Adipocyte (in vitro differentiated cells): Measurements from ENCODE around the gene PLXNA2.

Experiments used
- DNase-seq: peaks from one replicate; pipeline ENCODE4 v3.0.0-alpha.2; 2015; ENCODE audit warnings: low read depth
- H3K27me3 ChIP-seq: replicated peaks from 2 replicates; pipeline ENCODE4 v1.7.0; 2013; ENCODE audit warnings: mild to moderate bottlenecking, low read length, moderate library complexity; ENCODE audit not compliant: control insufficient read depth, insufficient read depth
- H3K36me3 ChIP-seq: 2 replicates; pipeline ENCODE4 v1.7.0; 2013; ENCODE audit warnings: low read length, mild to moderate bottlenecking, moderate library complexity; ENCODE audit not compliant: control insufficient read depth, insufficient read depth, severe bottlenecking
- H3K4me1 ChIP-seq: 2 replicates; pipeline ENCODE4 v1.7.0; 2013; ENCODE audit warnings: mild to moderate bottlenecking, low read length, moderate library complexity; ENCODE audit not compliant: control insufficient read depth, insufficient read depth
- H3K4me3 ChIP-seq: 2 replicates; pipeline ENCODE4 v1.7.0; 2013; ENCODE audit warnings: mild to moderate bottlenecking, low read length, moderate library complexity
- H3K9ac ChIP-seq: 2 replicates; pipeline ENCODE4 v1.7.0; 2013; ENCODE audit warnings: mild to moderate bottlenecking, low read length, moderate library complexity
- H3K9me3 ChIP-seq: 2 replicates; pipeline ENCODE4 v1.7.0; 2013; ENCODE audit warnings: mild to moderate bottlenecking, low read length, moderate library complexity; ENCODE audit not compliant: control insufficient read depth

The PLXNA2 gene

GRCh38 chr1:208088319-208088718 lies 155.9 kb downstream of the PLXNA2 start:
- H3K4me3 ChIP-seq: no peak overlapping the region
- DNase-seq: no peak
- no peaks in the 10 kb centered on the region for H3K9me3 ChIP-seq
- no peaks in the 10 kb centered on the region for H3K36me3 ChIP-seq
- H3K27me3 ChIP-seq: no peaks in the 10 kb centered on the region
- H3K9ac ChIP-seq: no peak overlapping the region
- peaks cover 33% of the 10 kb centered on the region for H3K4me1 ChIP-seq

DNA sequence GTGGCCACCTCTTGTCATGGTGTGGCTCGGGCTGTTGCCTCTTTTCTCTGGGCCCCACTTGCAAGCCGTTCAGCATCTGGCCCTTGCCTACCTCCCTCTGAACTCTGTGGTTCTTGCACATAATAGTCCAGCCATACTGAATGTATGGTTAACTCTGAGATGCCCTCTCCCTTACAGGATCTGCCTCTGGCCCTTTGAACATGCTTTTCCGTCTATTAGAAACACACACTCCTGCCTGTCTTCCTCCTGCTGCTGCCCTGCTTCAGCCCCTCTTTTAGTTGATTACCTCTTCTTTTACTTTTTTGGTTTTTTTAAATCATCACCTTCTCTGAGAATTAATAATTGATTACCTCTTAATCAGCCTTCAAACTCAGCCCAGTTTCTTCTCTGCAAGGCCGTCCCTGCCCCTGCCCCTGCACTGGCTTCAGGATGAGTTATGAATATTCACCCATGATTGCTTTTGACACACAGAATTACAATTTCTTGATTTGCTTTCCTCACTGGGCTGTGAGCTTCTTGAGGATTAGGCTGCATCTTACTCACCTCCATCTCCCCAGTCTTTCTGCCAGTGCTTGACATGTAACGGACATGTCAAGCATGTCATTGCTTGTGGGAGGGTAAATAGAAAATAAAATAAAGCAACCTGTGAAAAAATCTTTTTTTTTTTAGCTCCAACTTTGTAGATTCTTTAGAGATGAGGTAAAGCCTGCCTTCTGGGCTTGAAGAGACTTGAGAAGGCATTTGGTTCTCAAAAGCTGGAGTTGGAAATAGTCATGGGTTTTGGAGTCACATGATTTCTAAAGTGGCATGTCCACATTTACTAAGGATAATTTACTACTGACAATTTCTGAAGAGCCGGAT lies 158.3 kb downstream of the PLXNA2 start:
- H3K27me3 ChIP-seq: no peaks in the 10 kb centered on the region
- H3K9me3 ChIP-seq: no peaks in the 10 kb centered on the region
- H3K4me1 ChIP-seq: peaks cover 30% of the 10 kb centered on the region
- peak overlapping the region; percentile 43 for H3K4me3 ChIP-seq
- H3K9ac ChIP-seq: peak overlapping the region; percentile 37
- DNase-seq: peak; percentile 57
- H3K36me3 ChIP-seq: peaks cover 2% of the 10 kb centered on the region

DNA sequence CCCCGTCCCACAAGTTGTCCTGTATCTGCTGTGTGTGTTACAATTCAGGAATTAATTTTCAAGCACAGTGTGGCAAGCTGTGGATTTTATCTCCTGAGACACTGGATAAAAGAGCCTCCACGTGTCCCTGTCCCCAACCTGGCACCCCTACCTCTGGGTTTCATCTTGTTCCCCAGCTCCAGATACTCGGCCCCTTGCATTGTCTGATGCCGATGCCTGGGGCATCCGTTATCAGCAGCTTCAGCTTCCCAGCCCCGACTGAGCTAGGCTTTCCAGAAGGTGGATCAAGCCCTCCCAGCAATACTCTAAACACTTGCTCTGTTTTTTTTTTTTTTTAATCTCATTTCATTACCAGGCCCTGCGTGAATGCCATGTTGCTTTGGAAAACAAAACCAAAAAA lies 159.4 kb downstream of the PLXNA2 start:
- no peaks in the 10 kb centered on the region for H3K27me3 ChIP-seq
- no peak overlapping the region for H3K9ac ChIP-seq
- peaks cover 2% of the 10 kb centered on the region for H3K36me3 ChIP-seq
- DNase-seq: no peak
- H3K9me3 ChIP-seq: no peaks in the 10 kb centered on the region
- no peak overlapping the region for H3K4me3 ChIP-seq
- H3K4me1 ChIP-seq: peaks cover 20% of the 10 kb centered on the region

DNA sequence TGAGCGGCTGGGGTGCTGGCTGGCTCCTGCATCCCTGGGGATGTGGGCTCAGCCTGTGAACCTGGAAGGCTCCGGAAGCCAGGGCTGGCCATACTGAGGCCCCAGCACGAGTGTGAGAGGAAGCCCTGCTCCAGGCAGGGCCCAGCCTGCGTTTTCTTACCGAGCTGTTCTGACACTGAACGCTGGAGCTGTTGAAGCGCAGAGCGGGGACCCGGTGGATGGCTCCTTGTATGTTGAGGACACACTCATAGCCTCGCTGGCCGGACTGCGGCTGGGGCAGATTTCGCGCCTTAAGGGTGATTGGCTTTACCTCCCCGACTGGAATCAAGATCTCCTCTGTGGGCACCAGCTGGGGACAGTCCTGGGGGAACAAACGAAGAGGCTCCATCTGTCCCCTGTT lies 160.0 kb downstream of the PLXNA2 start:
- no peak overlapping the region for H3K4me3 ChIP-seq
- DNase-seq: no peak
- H3K36me3 ChIP-seq: peaks cover 5% of the 10 kb centered on the region
- H3K4me1 ChIP-seq: peaks cover 14% of the 10 kb centered on the region
- H3K27me3 ChIP-seq: no peaks in the 10 kb centered on the region
- no peak overlapping the region for H3K9ac ChIP-seq
- H3K9me3 ChIP-seq: no peaks in the 10 kb centered on the region

DNA sequence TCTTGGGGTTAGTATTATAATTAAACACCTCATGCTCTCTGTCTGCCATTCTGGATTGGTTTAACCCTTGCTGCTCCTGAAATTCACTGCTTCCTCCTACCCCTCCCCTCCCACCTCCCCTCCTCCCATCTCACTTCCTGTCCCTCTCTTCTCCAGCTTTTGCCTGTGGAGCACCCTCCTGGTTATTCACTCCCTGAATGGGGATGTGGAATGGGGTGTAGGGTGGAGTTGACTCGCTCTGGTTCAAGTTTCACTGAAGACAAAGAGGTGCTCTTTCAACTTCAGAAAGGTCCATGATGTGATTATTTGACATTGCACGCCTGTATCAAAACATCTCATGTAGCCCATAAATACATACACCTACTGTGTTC lies 160.5 kb downstream of the PLXNA2 start:
- Histone ChIP-seq H3K36me3 (peaks cover 10% of the 10 kb centered on the region), H3K27me3 (no peaks in the 10 kb centered on the region), H3K9me3 (no peaks in the 10 kb centered on the region), H3K4me3 (no peak overlapping the region), H3K9ac (no peak overlapping the region), H3K4me1 (peaks cover 9% of the 10 kb centered on the region)
- no peak for DNase-seq

DNA sequence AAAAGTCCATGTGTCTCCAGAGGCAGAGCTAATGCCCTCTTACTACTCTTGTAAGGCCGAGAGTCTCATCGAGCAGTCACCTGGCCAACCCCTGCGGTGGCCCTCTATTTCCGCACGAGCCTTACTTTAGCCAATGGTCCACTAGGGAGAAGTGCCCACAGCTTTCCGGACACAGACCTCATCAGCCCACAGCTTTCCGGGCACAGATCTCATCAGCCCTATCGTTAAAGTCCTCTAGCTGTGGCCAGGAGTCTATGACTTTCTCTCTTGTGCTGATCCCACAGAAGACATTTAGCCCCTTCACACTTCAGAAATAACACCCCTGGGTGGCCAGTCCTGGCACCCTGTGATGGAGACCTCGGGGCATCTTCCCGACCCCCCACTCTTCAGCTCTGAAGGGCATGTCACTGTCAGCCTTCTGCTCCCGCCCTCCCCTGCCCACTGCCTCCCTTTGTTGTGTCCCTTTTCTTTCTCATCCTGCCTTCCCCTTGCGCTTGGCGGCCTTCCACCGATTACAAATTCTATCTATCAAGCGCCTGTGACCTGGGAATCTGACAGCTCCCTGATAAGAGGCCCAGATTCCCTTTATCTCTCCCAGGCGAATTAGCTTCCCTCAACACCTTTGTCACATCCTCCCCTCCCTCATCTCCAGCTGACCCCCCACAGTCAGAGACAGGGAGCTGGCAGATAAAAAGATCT lies 161.0 kb downstream of the PLXNA2 start:
- Histone ChIP-seq H3K27me3 (no peaks in the 10 kb centered on the region), H3K4me1 (peaks cover 7% of the 10 kb centered on the region), H3K4me3 (no peak overlapping the region), H3K9ac (no peak overlapping the region), H3K36me3 (peaks cover 13% of the 10 kb centered on the region), H3K9me3 (no peaks in the 10 kb centered on the region)
- no peak for DNase-seq

DNA sequence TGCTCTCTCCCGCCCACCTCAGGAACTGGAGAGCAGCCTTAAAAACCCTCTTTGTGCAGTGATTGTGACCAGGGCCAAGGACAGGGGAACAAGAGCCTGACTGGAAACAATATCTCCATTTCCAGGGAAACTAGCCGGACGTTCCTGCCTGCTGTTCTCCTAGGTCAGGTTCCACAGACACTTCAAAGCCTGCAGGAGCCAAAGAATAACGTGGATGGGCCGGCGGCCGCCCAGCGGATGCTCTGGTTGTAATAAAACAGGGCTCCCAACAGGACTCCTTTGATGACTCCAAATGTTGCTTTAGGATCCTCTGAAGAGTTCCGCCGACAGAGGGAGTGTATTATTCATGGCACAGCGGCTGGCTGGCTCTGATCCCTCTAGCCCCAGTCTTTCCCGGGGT lies 162.2 kb downstream of the PLXNA2 start:
- DNase-seq: no peak

DNA sequence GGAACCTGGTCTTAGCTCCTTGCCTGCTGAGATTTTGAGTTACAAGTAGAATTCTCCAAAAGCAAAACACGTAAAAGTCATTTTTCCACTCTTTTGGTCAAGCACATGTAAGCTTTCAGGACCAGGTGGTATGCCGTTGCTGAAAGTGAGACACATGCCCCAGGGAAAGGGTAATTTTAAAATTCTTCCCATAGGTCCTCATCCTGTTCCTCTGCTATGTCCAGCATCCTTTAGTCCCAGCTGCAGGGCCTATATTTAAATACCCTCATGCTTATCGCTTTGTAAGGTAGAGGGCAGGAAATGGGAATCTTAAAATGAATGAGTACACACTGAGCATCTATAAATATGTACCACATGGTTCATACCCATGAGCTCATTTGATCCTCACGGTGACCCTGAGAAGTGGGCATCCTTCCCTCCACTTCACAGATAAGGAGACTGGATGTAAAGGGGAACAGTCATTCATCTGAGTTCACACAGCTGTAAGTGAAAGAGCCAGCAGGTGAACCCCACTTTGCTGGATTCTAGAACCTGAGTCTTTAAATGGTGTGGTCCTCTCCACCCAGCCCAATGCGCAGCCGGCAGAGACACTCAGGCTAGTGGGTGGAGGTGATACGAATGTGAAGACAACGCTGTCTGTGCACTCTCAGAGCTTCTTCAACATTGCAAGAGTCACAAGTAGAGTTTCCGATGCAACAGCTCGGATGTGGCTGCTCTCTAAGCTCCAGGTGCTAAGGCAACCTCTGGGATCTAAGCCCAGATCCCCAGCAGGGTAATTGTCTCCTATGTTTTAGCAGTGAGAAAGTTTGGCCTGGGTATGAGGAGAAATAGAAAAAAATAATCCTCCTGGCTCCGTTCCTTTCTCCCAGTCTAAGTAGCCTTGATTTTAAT lies 163.5 kb downstream of the PLXNA2 start:
- Histone ChIP-seq H3K36me3 (peaks cover 13% of the 10 kb centered on the region), H3K9ac (no peak overlapping the region), H3K4me3 (no peak overlapping the region), H3K9me3 (no peaks in the 10 kb centered on the region), H3K4me1 (no peaks in the 10 kb centered on the region), H3K27me3 (no peaks in the 10 kb centered on the region)
- no peak for DNase-seq

More for the DNA sequence above, 162.2 kb downstream of the PLXNA2 start:
- Histone ChIP-seq H3K9ac (no peak overlapping the region), H3K27me3 (no peaks in the 10 kb centered on the region), H3K4me3 (no peak overlapping the region), H3K36me3 (peaks cover 13% of the 10 kb centered on the region), H3K4me1 (peaks cover 7% of the 10 kb centered on the region), H3K9me3 (no peaks in the 10 kb centered on the region)

- Histone ChIP-seq H3K9ac (no peak overlapping the region), H3K27me3 (no peaks in the 10 kb centered on the region), H3K9me3 (no peaks in the 10 kb centered on the region), H3K36me3 (peaks cover 13% of the 10 kb centered on the region), H3K4me3 (no peak overlapping the region), H3K4me1 (no peaks in the 10 kb centered on the region)
- DNase-seq: no peak
Observed at GRCh38 chr1:208079161-208079560, 165.0 kb downstream of the PLXNA2 start.

DNA sequence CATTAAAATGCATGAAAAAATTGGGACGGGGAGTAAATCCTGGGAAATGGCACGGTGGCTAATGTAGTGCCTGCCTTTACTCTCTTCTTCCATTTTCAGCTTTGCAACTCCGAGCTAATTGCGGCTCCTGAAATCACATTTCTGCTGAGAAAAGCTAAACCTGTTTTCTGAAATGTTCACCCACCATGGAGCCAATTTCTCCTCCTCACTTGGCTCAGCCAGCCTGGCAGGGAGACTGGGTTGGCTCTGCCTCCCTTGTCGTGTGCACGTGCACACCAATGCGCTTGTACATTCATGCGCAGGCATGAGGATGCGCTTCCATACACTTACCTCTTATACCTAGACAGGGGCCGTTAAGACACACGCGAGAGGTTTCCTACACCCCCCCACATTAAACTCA lies 165.4 kb downstream of the PLXNA2 start:
- Histone ChIP-seq H3K4me3 (no peak overlapping the region), H3K4me1 (no peaks in the 10 kb centered on the region), H3K9ac (no peak overlapping the region), H3K36me3 (peaks cover 13% of the 10 kb centered on the region), H3K27me3 (no peaks in the 10 kb centered on the region), H3K9me3 (no peaks in the 10 kb centered on the region)
- DNase-seq: no peak
